SK-N-SH (cell line): ENCODE results near the gene PHYH. TPM values are rescaled to one million over a fixed set of nuclear protein-coding genes. Genes with fewer than 3 reads are reported as not detected.

Experiments
- CTCF ChIA-PET: fragments of 300-600, 350-600 bp; formaldehyde crosslinking; extraction: SDS; loops from one replicate; lab custom pipeline; 2021; lab: Yijun Ruan, JAX
- POLR2A ChIA-PET: fragments of 350-600 bp; sonication (Branson Sonifier 250); formaldehyde crosslinking; extraction: SDS; loops from one replicate; lab custom pipeline; 2020; ENCODE audit warnings: antibody characterized with exemption, inconsistent platforms; lab: Yijun Ruan, JAX
- DNase-seq: peaks from one replicate; pipeline ENCODE4 v3.0.0; 2012
- H2AFZ ChIP-seq: fragments of 200-600 bp; sonication (generic); 2 replicates; pipeline ENCODE4 v1.8.1; 2016; ENCODE audit warnings: antibody characterized with exemption, mild to moderate bottlenecking, low read depth
- H3F3A ChIP-seq: fragments of 200-600 bp; sonication (generic); replicated peaks from 2 replicates; pipeline ENCODE3; 2016; ENCODE audit warnings: antibody characterized with exemption, mild to moderate bottlenecking; ENCODE audit not compliant: insufficient read depth
- H3K27ac ChIP-seq, 2 experiments: fragments of 200-500 bp in 1 of 2; fragments of 200-600 bp in 1 of 2; sonication (Bioruptor generic) in 1 of 2; sonication (generic), shearing (Covaris generic) in 1 of 2; 2 replicates each; pipeline versions ENCODE4 v1.5.1 to v1.6.1; 2014 to 2016; ENCODE audit warnings: low read depth in 2 of 2, inconsistent platforms in 1 of 2, low read length in 1 of 2, mild to moderate bottlenecking in 1 of 2, mixed read lengths in 1 of 2
- H3K27me3 ChIP-seq: fragments of 200-600 bp; sonication (generic), shearing (Covaris generic); 2 replicates; pipeline ENCODE4 v1.6.1; 2016; ENCODE audit warnings: mixed run types; ENCODE audit not compliant: insufficient read depth
- H3K36me3 ChIP-seq, 2 experiments: fragments of 200-500 bp in 1 of 2; fragments of 200-600 bp in 1 of 2; sonication (Bioruptor generic) in 1 of 2; sonication (generic) in 1 of 2; replicated peaks in 1 of 2; 2 replicates each; pipeline versions ENCODE3 to v1.5.1; 2014 to 2016; ENCODE audit warnings: low read length in 1 of 2, mild to moderate bottlenecking in 1 of 2; ENCODE audit not compliant: insufficient read depth in 2 of 2, control insufficient read depth in 1 of 2
- H3K4me1 ChIP-seq, 2 experiments: fragments of 200-500 bp in 1 of 2; fragments of 200-600 bp in 1 of 2; sonication (Bioruptor generic) in 1 of 2; sonication (generic), shearing (Covaris generic) in 1 of 2; 2 replicates each; pipeline versions ENCODE4 v1.5.1 to v1.6.1; 2014 to 2016; ENCODE audit warnings: low read depth in 1 of 2, low read length in 1 of 2, mixed run types in 1 of 2; ENCODE audit not compliant: insufficient read depth in 2 of 2, control insufficient read depth in 1 of 2
- H3K4me2 ChIP-seq: fragments of 200-600 bp; sonication (generic), shearing (Covaris generic); 2 replicates; pipeline ENCODE4 v1.6.1; 2017; ENCODE audit warnings: mixed run types
- H3K4me3 ChIP-seq, 2 experiments: fragments of 200-500 bp in 1 of 2; fragments of 200-600 bp in 1 of 2; sonication (Bioruptor generic) in 1 of 2; sonication (generic), shearing (Covaris generic) in 1 of 2; 2 replicates each; pipeline versions ENCODE4 v1.5.1 to v1.8.1; 2014 to 2016; ENCODE audit warnings: low read depth in 2 of 2, inconsistent platforms in 1 of 2, low read length in 1 of 2, mild to moderate bottlenecking in 1 of 2, mixed read lengths in 1 of 2, moderate library complexity in 1 of 2
- H3K79me2 ChIP-seq: fragments of 200-600 bp; sonication (generic); 2 replicates; pipeline ENCODE4 v1.8.1; 2017; ENCODE audit warnings: mild to moderate bottlenecking; ENCODE audit not compliant: insufficient read depth
- H3K9ac ChIP-seq: fragments of 200-600 bp; sonication (generic); 2 replicates; pipeline ENCODE4 v1.6.1; 2017; ENCODE audit warnings: mixed run types
- H3K9me2 ChIP-seq: fragments of 200-600 bp; sonication (generic); 2 replicates; pipeline ENCODE4 v1.6.1; 2017; ENCODE audit warnings: mixed run types
- H3K9me3 ChIP-seq: fragments of 200-600 bp; sonication (generic); 2 replicates; pipeline ENCODE4 v1.6.1; 2017; ENCODE audit warnings: mixed run types, mild to moderate bottlenecking, moderate library complexity
- H4K20me1 ChIP-seq: fragments of 200-600 bp; sonication (generic); 2 replicates; pipeline ENCODE4 v1.6.1; 2017; ENCODE audit warnings: mild to moderate bottlenecking, mixed run types; ENCODE audit not compliant: insufficient read depth
- CTCF ChIP-seq: fragments of 200-600 bp; sonication (generic); IDR thresholded peaks from 2 replicates; pipeline ENCODE4 v1.6.1; 2017; ENCODE audit warnings: antibody characterized with exemption, mild to moderate bottlenecking, moderate library complexity
- ELF1 ChIP-seq: IDR thresholded peaks from 2 replicates; pipeline ENCODE4 v1.4.0; 2012
- EP300 ChIP-seq, 2 experiments: IDR thresholded peaks; 2 replicates each; pipeline versions ENCODE4 v1.4.0 to v1.6.1; 2012; ENCODE audit warnings: borderline replicate concordance in 1 of 2, low read depth in 1 of 2, low read length in 1 of 2
- EZH2phosphoT487 ChIP-seq: fragments of 200-600 bp; sonication (generic); IDR thresholded peaks from 2 replicates; pipeline ENCODE4 v1.6.1; 2017; ENCODE audit warnings: low read depth, mixed run types, mild to moderate bottlenecking, antibody characterized with exemption, moderate library complexity, borderline replicate concordance
- FOSL2 ChIP-seq: IDR thresholded peaks from 2 replicates; pipeline ENCODE4 v1.4.0; 2012; ENCODE audit warnings: low read depth, mild to moderate bottlenecking, moderate library complexity, borderline replicate concordance
- FOXM1 ChIP-seq: IDR thresholded peaks from 2 replicates; pipeline ENCODE4 v1.4.0; 2012; ENCODE audit warnings: low read depth, mild to moderate bottlenecking
- NFIC ChIP-seq: IDR thresholded peaks from 2 replicates; pipeline ENCODE4 v1.4.0; 2012; ENCODE audit warnings: borderline replicate concordance
- NRF1 ChIP-seq: IDR thresholded peaks from 2 replicates; pipeline ENCODE4 v1.6.1; 2012; ENCODE audit warnings: low read depth, mild to moderate bottlenecking, low read length
- PBX3 ChIP-seq: IDR thresholded peaks from 2 replicates; pipeline ENCODE4; 2012
- SIN3A ChIP-seq: IDR thresholded peaks from 2 replicates; pipeline ENCODE4 v1.6.1; 2012; ENCODE audit warnings: low read depth, mild to moderate bottlenecking, low read length, moderate library complexity, borderline replicate concordance
- SMC3 ChIP-seq: IDR thresholded peaks from 2 replicates; pipeline ENCODE4 v1.6.1; 2012; ENCODE audit warnings: low read depth, low read length, improper control_type of control experiment
- TAF1 ChIP-seq: IDR thresholded peaks from 2 replicates; pipeline ENCODE4 v1.6.1; 2012; ENCODE audit warnings: low read depth, mild to moderate bottlenecking, low read length, moderate library complexity, borderline replicate concordance
- YY1 ChIP-seq: IDR thresholded peaks from 2 replicates; pipeline ENCODE4 v1.4.0; 2012; ENCODE audit warnings: low read depth, mild to moderate bottlenecking
- WGBS: methylation state at CpG from one replicate; pipeline ENCODE4 v1.1.6; 2017; ENCODE audit warnings: low lambda C conversion rate; 5-methylcytosine and 5-hydroxymethylcytosine counted together
- polyA plus RNA-seq, 3 experiments: library from polyadenylated mRNA; depleted of rRNA; stranded (reverse); fragments of >200 nt; gene quantifications; 2 replicates each; pipeline ENCODE4 v1.2.3, GENCODE V29; 2012
- TF ChIP-seq, protein P1 (sequence below): IDR thresholded peaks from 2 replicates; pipeline ENCODE4 v1.4.0; 2012; ENCODE audit warnings: low read depth, borderline replicate concordance
- TF ChIP-seq, protein P2 (sequence below): IDR thresholded peaks from 2 replicates; pipeline ENCODE4 v1.6.1; 2012; ENCODE audit warnings: mild to moderate bottlenecking, low read depth, low read length, moderate library complexity
- TF ChIP-seq, protein P3 (sequence below): fragments of 150-350 bp; IDR thresholded peaks from 2 replicates; pipeline ENCODE4 v1.6.1; 2017; ENCODE audit warnings: antibody characterized with exemption, low read length, low read depth, borderline replicate concordance

The PHYH gene
- polyA plus RNA-seq, 1 of the 3 experiments (the other 2 are of a cell fraction): 16.2 TPM

GRCh38 chr10:13263591-13263990, 36.3 kb downstream of the PHYH start:
- ChIA-PET POLR2A (no interaction called here), CTCF (interaction anchor here (1.6 kb wide), 1 partner anchor 39 kb away, joined by 4 read pairs; no protein-coding TSS in a partner anchor)
- no peaks in the 10 kb centered on the region for H3K4me1 ChIP-seq
- H3K27me3 ChIP-seq: no peaks in the 10 kb centered on the region
- no peak for TF ChIP-seq EZH2phosphoT487
- H3K9ac ChIP-seq: no peak overlapping the region
- H2AFZ ChIP-seq: no peak overlapping the region
- H3K4me2 ChIP-seq: no peak overlapping the region
- H3K9me3 ChIP-seq: no peaks in the 10 kb centered on the region
- H3K4me3 ChIP-seq: no peak overlapping the region
- no peaks in the 10 kb centered on the region for H3K36me3 ChIP-seq
- H3K9me2 ChIP-seq: no peaks in the 10 kb centered on the region
- H3K79me2 ChIP-seq: no peaks in the 10 kb centered on the region
- DNase-seq: no peak
- H4K20me1 ChIP-seq: no peaks in the 10 kb centered on the region
- 75% methylated on average over 7 of the region's 7 CpGs for WGBS
- H3F3A ChIP-seq: no peaks in the 10 kb centered on the region
- no peak overlapping the region for H3K27ac ChIP-seq

- Histone ChIP-seq H3K27me3 (no peaks in the 10 kb centered on the region), H3K9me3 (no peaks in the 10 kb centered on the region), H3K4me1 (no peaks in the 10 kb centered on the region), H3K4me2 (no peak overlapping the region), H2AFZ (no peak overlapping the region), H3K9me2 (no peaks in the 10 kb centered on the region), H3K79me2 (no peaks in the 10 kb centered on the region), H4K20me1 (no peaks in the 10 kb centered on the region)
- ChIA-PET CTCF (no interaction called here), POLR2A (no interaction called here)
- TF ChIP-seq TAF1 (no peak), ELF1 (no peak), NFIC (no peak), SIN3A (no peak), FOXM1 (no peak), SMC3 (no peak), NRF1 (no peak), CTCF (no peak), PBX3 (no peak), FOSL2 (no peak), EP300 (IDR thresholded peaks at IDR 0.05; ENCODE audit: borderline replicate concordance in 1 of 2, low read depth in 1 of 2, low read length in 1 of 2) (no peak), EZH2phosphoT487 (no peak), YY1 (no peak)
- TF ChIP-seq, protein P1, sequence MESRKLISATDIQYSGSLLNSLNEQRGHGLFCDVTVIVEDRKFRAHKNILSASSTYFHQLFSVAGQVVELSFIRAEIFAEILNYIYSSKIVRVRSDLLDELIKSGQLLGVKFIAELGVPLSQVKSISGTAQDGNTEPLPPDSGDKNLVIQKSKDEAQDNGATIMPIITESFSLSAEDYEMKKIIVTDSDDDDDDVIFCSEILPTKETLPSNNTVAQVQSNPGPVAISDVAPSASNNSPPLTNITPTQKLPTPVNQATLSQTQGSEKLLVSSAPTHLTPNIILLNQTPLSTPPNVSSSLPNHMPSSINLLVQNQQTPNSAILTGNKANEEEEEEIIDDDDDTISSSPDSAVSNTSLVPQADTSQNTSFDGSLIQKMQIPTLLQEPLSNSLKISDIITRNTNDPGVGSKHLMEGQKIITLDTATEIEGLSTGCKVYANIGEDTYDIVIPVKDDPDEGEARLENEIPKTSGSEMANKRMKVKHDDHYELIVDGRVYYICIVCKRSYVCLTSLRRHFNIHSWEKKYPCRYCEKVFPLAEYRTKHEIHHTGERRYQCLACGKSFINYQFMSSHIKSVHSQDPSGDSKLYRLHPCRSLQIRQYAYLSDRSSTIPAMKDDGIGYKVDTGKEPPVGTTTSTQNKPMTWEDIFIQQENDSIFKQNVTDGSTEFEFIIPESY: no peak
- TF ChIP-seq, protein P2, sequence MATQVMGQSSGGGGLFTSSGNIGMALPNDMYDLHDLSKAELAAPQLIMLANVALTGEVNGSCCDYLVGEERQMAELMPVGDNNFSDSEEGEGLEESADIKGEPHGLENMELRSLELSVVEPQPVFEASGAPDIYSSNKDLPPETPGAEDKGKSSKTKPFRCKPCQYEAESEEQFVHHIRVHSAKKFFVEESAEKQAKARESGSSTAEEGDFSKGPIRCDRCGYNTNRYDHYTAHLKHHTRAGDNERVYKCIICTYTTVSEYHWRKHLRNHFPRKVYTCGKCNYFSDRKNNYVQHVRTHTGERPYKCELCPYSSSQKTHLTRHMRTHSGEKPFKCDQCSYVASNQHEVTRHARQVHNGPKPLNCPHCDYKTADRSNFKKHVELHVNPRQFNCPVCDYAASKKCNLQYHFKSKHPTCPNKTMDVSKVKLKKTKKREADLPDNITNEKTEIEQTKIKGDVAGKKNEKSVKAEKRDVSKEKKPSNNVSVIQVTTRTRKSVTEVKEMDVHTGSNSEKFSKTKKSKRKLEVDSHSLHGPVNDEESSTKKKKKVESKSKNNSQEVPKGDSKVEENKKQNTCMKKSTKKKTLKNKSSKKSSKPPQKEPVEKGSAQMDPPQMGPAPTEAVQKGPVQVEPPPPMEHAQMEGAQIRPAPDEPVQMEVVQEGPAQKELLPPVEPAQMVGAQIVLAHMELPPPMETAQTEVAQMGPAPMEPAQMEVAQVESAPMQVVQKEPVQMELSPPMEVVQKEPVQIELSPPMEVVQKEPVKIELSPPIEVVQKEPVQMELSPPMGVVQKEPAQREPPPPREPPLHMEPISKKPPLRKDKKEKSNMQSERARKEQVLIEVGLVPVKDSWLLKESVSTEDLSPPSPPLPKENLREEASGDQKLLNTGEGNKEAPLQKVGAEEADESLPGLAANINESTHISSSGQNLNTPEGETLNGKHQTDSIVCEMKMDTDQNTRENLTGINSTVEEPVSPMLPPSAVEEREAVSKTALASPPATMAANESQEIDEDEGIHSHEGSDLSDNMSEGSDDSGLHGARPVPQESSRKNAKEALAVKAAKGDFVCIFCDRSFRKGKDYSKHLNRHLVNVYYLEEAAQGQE: no peak
- TF ChIP-seq, protein P3, sequence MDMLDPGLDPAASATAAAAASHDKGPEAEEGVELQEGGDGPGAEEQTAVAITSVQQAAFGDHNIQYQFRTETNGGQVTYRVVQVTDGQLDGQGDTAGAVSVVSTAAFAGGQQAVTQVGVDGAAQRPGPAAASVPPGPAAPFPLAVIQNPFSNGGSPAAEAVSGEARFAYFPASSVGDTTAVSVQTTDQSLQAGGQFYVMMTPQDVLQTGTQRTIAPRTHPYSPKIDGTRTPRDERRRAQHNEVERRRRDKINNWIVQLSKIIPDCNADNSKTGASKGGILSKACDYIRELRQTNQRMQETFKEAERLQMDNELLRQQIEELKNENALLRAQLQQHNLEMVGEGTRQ: no peak
- TF ChIP-seq, all 33 proteins: peak for 0
- H3K9ac ChIP-seq: no peak overlapping the region
- H3K36me3 ChIP-seq: no peaks in the 10 kb centered on the region
- no peak for DNase-seq
- H3K4me3 ChIP-seq: no peak overlapping the region
- no peaks in the 10 kb centered on the region for H3F3A ChIP-seq
- H3K27ac ChIP-seq: no peak overlapping the region
- 65% methylated on average over 1 of the region's 1 CpG for WGBS
Observed at GRCh38 chr10:13262433-13262832, 37.4 kb downstream of the PHYH start.
